NB4 (cell line): ENCODE data around the gene SSTR1.

Source experiments
- MYC ChIP-seq: IDR thresholded peaks from 2 replicates; pipeline ENCODE4 v1.6.1; 2011; ENCODE audit warnings: low read depth, low read length
- POLR2A ChIP-seq: IDR thresholded peaks from 2 replicates; pipeline ENCODE4 v1.6.1; 2011; ENCODE audit warnings: mild to moderate bottlenecking; ENCODE audit not compliant: insufficient read length; ENCODE audit errors: extremely low read depth
- TF ChIP-seq, protein P1 (sequence below): IDR thresholded peaks from one replicate; pipeline ENCODE4 v1.5.1; 2012; ENCODE audit warnings: low read depth, low read length
- TF ChIP-seq, protein P2 (sequence below): IDR thresholded peaks from 2 replicates; pipeline ENCODE4 v1.6.1; 2011; ENCODE audit warnings: low read depth, low read length

DNA sequence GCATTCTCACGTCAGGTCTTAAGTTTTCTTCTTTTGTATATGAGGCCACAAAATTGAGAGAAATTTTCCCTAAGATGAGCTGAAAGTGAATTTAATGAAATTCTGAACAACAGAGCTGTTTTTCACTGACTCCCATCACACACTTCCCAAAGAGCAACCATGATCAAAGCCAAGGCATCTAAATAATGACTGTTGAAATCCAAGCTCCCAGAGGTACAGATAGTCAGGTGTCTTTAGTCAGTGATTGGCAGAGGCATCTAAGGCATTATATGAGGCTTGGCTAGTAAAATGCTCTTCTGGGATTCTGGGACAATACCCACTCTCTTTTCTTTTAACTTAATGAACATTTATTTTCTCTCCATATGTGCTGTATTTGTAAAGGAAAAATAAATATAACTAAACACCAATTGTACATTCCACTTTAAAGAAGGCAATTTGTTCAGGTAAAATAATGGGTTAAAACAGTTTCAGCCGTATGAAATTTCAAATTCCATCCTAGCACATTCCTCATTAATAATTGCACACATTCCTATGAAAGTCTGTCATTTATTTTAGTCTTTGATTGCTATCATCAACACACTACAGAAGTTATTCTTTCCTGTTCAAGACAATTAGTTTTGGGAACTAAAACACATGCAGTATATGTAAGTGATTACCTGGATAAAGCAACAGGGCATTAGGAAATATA lies 871 bp upstream of the SSTR1 start:
- no peak for TF ChIP-seq POLR2A
- TF ChIP-seq, protein P1, sequence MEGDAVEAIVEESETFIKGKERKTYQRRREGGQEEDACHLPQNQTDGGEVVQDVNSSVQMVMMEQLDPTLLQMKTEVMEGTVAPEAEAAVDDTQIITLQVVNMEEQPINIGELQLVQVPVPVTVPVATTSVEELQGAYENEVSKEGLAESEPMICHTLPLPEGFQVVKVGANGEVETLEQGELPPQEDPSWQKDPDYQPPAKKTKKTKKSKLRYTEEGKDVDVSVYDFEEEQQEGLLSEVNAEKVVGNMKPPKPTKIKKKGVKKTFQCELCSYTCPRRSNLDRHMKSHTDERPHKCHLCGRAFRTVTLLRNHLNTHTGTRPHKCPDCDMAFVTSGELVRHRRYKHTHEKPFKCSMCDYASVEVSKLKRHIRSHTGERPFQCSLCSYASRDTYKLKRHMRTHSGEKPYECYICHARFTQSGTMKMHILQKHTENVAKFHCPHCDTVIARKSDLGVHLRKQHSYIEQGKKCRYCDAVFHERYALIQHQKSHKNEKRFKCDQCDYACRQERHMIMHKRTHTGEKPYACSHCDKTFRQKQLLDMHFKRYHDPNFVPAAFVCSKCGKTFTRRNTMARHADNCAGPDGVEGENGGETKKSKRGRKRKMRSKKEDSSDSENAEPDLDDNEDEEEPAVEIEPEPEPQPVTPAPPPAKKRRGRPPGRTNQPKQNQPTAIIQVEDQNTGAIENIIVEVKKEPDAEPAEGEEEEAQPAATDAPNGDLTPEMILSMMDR: no peak
- TF ChIP-seq, protein P2, sequence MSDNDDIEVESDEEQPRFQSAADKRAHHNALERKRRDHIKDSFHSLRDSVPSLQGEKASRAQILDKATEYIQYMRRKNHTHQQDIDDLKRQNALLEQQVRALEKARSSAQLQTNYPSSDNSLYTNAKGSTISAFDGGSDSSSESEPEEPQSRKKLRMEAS: no peak
- no peak for TF ChIP-seq MYC
